K562 (cell line): ENCODE measurements around the gene ZC3HAV1L. TPM values are rescaled to one million over a fixed set of nuclear protein-coding genes. Genes with fewer than 3 reads are reported as not detected.
A peak's percentile ranks its signal among the peaks of the same experiment; 100 is the strongest.

ENCODE experiments used
- BACH1 ChIP-seq: fragments of 200-800 bp; sonication (Bioruptor generic); IDR thresholded peaks from 2 replicates; pipeline ENCODE4 v1.6.1; 2016; ENCODE audit warnings: missing genetic modification characterization, missing compliant biosample characterization
- CBX5 ChIP-seq: IDR thresholded peaks from 2 replicates; pipeline ENCODE4 v1.6.1; 2014; ENCODE audit warnings: low read depth, borderline replicate concordance
- EHMT2 ChIP-seq: fragments of 450-650 bp; IDR thresholded peaks from 2 replicates; pipeline ENCODE4 v1.6.1; 2018; ENCODE audit warnings: antibody characterized with exemption
- GATA2 ChIP-seq: sonication (generic); formaldehyde crosslinking; IDR thresholded peaks from 2 replicates; pipeline ENCODE4 v1.4.0; 2020; ENCODE audit warnings: mild to moderate bottlenecking, missing genetic modification reagents
- ID3 ChIP-seq, 2 experiments: fragments of 250-450 bp in 1 of 2; fragments of 450-650 bp in 1 of 2; sonication (Bioruptor Pico) in 1 of 2; IDR thresholded peaks; 2 replicates each; pipeline versions ENCODE4 v1.6.1 to v1.8.0; 2016 to 2021; ENCODE audit warnings: mild to moderate bottlenecking in 2 of 2, moderate library complexity in 2 of 2, missing compliant biosample characterization in 1 of 2, missing genetic modification characterization in 1 of 2
- KLF6 ChIP-seq: fragments of 250-450 bp; sonication (Bioruptor Pico); IDR thresholded peaks from 2 replicates; pipeline ENCODE4 v1.4.0; 2020; ENCODE audit warnings: mild to moderate bottlenecking, moderate library complexity, borderline replicate concordance
- MCM3 ChIP-seq: fragments of 450-650 bp; IDR thresholded peaks from 2 replicates; pipeline ENCODE4 v1.6.1; 2016
- MYNN ChIP-seq, 2 experiments: sonication (generic); formaldehyde crosslinking in 1 of 2; IDR thresholded peaks; 2 replicates each; pipeline versions ENCODE4 v1.5.0 to v1.6.1; 2016 to 2020; ENCODE audit warnings: antibody characterized with exemption in 1 of 2, missing genetic modification reagents in 1 of 2
- NCOA4 ChIP-seq: fragments of 450-650 bp; IDR thresholded peaks from 2 replicates; pipeline ENCODE4 v1.6.1; 2018; ENCODE audit warnings: mild to moderate bottlenecking; ENCODE audit not compliant: partially characterized antibody
- PCBP1 ChIP-seq: fragments of 200-400 bp; formaldehyde crosslinking; IDR thresholded peaks from 2 replicates; pipeline ENCODE4 v1.6.1; 2018; ENCODE audit warnings: mild to moderate bottlenecking, low read depth, low read length; ENCODE audit not compliant: poor library complexity, severe bottlenecking
- PHF21A ChIP-seq: fragments of 450-650 bp; IDR thresholded peaks from 2 replicates; pipeline ENCODE4 v1.6.1; 2017; ENCODE audit warnings: low read depth, borderline replicate concordance
- POLR2AphosphoS2 ChIP-seq: IDR thresholded peaks from 2 replicates; pipeline ENCODE4 v1.6.1; 2012; ENCODE audit warnings: low read length, improper control_type of control experiment
- TCF3 ChIP-seq: sonication (generic); formaldehyde crosslinking; IDR thresholded peaks from 2 replicates; pipeline ENCODE4 v1.4.0; 2020; ENCODE audit warnings: mild to moderate bottlenecking, missing genetic modification reagents
- TSC22D4 ChIP-seq: fragments of 450-650 bp; IDR thresholded peaks from 2 replicates; pipeline ENCODE4 v1.6.1; 2016; ENCODE audit warnings: missing genetic modification characterization, missing biosample characterization, control low read depth
- WHSC1 ChIP-seq: IDR thresholded peaks from one replicate; pipeline ENCODE4 v1.6.1; 2012; ENCODE audit warnings: low read length, control low read depth, inconsistent platforms
- ZBTB7A ChIP-seq: IDR thresholded peaks from 2 replicates; pipeline ENCODE4 v1.6.1; 2011; ENCODE audit warnings: low read depth, mild to moderate bottlenecking, low read length, moderate library complexity, borderline replicate concordance; ENCODE audit not compliant: control insufficient read depth
- ZBTB8A ChIP-seq: fragments of 450-650 bp; IDR thresholded peaks from 2 replicates; pipeline ENCODE4 v1.6.1; 2018; ENCODE audit warnings: mild to moderate bottlenecking, moderate library complexity; ENCODE audit not compliant: partially characterized antibody
- ZNF134 ChIP-seq: fragments of 250-450 bp; sonication (Bioruptor Pico); conservative IDR thresholded peaks from 2 replicates; pipeline ENCODE4 v1.4.0; 2020
- ZNF174 ChIP-seq: fragments of 250-450 bp; sonication (Bioruptor Pico); IDR thresholded peaks from 2 replicates; pipeline ENCODE4 v1.4.0; 2020; ENCODE audit warnings: mild to moderate bottlenecking
- ZNF197 ChIP-seq: fragments of 200-800 bp; sonication (Bioruptor generic); IDR thresholded peaks from 2 replicates; pipeline ENCODE4 v1.6.1; 2016; ENCODE audit warnings: low read depth, missing genetic modification characterization, missing compliant biosample characterization
- ZNF408 ChIP-seq: fragments of 250-450 bp; sonication (Bioruptor Pico); IDR thresholded peaks from 2 replicates; pipeline ENCODE4 v1.4.0; 2020; ENCODE audit warnings: low read depth, mild to moderate bottlenecking, moderate library complexity
- ZNF561 ChIP-seq: fragments of 450-650 bp; formaldehyde crosslinking; conservative IDR thresholded peaks from 2 replicates; pipeline ENCODE4 v1.4.0; 2020; ENCODE audit warnings: mild to moderate bottlenecking, moderate library complexity
- ZNF75A ChIP-seq: fragments of 450-650 bp; formaldehyde crosslinking; IDR thresholded peaks from 2 replicates; pipeline ENCODE4 v1.4.0; 2020; ENCODE audit warnings: mild to moderate bottlenecking
- ZNF830 ChIP-seq: fragments of 250-450 bp; sonication (Bioruptor Pico); IDR thresholded peaks from 2 replicates; pipeline ENCODE4 v1.5.0; 2021; ENCODE audit warnings: mild to moderate bottlenecking
- polyA plus RNA-seq, 8 experiments: library from polyadenylated mRNA; depleted of rRNA in 4 of 8; stranded (reverse) in 5 of 8; unstranded in 3 of 8; fragments of >200 nt; fragmentation: Nextera tagmentation in 2 of 8; fragmentation: Illumina TruSeq in 1 of 8; extraction: Ambion mirVana in 2 of 8; extraction: Trizol in 1 of 8; gene quantifications; 2 replicates each; pipeline versions ENCODE4 v1.2.1 to v1.2.3, GENCODE V29; 2011 to 2014; ENCODE audit warnings: inconsistent platforms in 1 of 8, missing spikeins in 1 of 8
- total RNA-seq, 7 experiments: library from RNA; depleted of rRNA in 6 of 7; stranded (reverse); fragments of >200 nt in 6 of 7; fragmentation: Illumina TruSeq in 2 of 7; extraction: Trizol in 2 of 7; gene quantifications; 2 replicates each; pipeline versions ENCODE4 v1.2.1 to v1.2.3, GENCODE V29; 2011 to 2021; ENCODE audit warnings: low replicate concordance in 1 of 7
- TF ChIP-seq, protein P1 (sequence below): fragments of 450-650 bp; formaldehyde crosslinking; IDR thresholded peaks from 2 replicates; pipeline ENCODE4 v1.4.0; 2022; ENCODE audit warnings: mild to moderate bottlenecking, moderate library complexity
- TF ChIP-seq, protein P2 (sequence below): fragments of 450-650 bp; IDR thresholded peaks from 2 replicates; pipeline ENCODE4 v1.6.1; 2014; ENCODE audit warnings: low read depth, mild to moderate bottlenecking, moderate library complexity, borderline replicate concordance

ZC3HAV1L gene
- total and polyA plus RNA-seq, 9 of the 15 experiments (the other 6 are each of a cell fraction or from before 2014, with no cell fraction given) = not detected

DNA sequence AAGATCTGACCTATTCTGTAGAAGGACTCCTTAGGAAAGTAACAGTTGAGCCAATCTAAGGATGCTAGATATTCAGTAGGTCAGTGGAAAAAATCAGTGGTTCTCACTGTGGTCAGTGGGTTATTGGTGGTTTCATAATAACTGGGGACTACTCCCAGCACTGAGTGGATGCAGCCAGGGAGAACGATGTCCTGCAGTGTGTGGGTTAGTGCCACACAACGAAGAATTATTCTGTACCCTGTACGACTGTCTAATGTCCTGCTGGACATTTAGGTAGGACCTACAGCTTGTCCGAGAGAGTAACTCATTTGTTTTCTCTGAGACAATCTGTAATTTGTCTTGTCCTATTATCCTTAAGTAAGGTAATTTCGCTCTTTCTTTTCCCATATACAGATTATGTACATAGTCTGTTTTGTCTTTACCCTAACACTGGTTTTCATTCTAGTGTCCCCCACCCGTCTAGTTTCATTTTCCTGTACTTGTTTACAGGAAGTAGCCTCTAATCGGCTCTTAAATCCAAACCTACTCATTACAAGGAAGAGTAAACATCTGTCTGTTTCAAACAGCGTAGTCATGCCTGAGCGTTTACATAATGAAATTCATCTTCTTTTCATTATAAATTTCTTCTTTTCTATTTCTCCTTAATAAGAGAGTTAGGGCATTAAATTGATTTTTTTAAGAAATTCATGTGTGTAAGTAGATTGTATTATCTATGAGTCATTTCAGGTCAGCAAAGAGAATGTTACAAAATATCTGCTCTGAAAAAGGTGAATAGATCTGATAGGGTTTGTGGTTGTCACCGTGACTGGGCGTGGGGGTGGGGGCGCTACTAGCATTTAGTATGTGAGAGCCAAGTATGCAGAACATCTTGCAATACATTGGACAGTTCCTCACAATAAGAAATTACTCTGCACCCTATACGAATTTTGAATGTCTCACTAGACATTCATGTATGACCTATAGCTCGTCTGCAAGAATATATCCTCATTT lies 8.3 kb upstream of the ZC3HAV1L start (continued):
- TF ChIP-seq, protein P1, sequence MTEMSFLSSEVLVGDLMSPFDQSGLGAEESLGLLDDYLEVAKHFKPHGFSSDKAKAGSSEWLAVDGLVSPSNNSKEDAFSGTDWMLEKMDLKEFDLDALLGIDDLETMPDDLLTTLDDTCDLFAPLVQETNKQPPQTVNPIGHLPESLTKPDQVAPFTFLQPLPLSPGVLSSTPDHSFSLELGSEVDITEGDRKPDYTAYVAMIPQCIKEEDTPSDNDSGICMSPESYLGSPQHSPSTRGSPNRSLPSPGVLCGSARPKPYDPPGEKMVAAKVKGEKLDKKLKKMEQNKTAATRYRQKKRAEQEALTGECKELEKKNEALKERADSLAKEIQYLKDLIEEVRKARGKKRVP (CRISPR knock-in tag) = no peak
- TF ChIP-seq ZNF408 (CRISPR knock-in tag) (no peak), MCM3 (no peak), MYNN (IDR thresholded peaks at IDR 0.05) (peak; percentile 79), MYNN (CRISPR knock-in tag; IDR thresholded peaks at IDR 0.05) (no peak), PHF21A (no peak), ZNF134 (no peak), TSC22D4 (no peak), ZNF830 (CRISPR knock-in tag) (no peak), ZBTB7A (no peak), BACH1 (tag) (peak; percentile 73), EHMT2 (peak; percentile 98), KLF6 (no peak), PCBP1 (no peak), ZNF174 (CRISPR knock-in tag) (no peak), GATA2 (CRISPR knock-in tag) (peak; percentile 41; the same call in 1 of the 2 replicates), ZNF197 (peak; percentile 83; the same call in 1 of the 2 replicates), POLR2AphosphoS2 (no peak), TCF3 (peak; percentile 89), ZBTB8A (no peak), ZNF561 (CRISPR knock-in tag) (no peak), ZNF75A (peak; percentile 40; the same call in 1 of the 2 replicates), CBX5 (no peak), NCOA4 (no peak), WHSC1 (no peak), ID3 (CRISPR knock-in tag; IDR thresholded peaks at IDR 0.05) (no peak), ID3 (tag; IDR thresholded peaks at IDR 0.05) (no peak; the same call in none of the 2 replicates)
- TF ChIP-seq, protein P2, sequence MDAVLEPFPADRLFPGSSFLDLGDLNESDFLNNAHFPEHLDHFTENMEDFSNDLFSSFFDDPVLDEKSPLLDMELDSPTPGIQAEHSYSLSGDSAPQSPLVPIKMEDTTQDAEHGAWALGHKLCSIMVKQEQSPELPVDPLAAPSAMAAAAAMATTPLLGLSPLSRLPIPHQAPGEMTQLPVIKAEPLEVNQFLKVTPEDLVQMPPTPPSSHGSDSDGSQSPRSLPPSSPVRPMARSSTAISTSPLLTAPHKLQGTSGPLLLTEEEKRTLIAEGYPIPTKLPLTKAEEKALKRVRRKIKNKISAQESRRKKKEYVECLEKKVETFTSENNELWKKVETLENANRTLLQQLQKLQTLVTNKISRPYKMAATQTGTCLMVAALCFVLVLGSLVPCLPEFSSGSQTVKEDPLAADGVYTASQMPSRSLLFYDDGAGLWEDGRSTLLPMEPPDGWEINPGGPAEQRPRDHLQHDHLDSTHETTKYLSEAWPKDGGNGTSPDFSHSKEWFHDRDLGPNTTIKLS = no peak
